ENCODE measurements around the gene STAT3. TPM values are rescaled to one million over a fixed set of nuclear protein-coding genes. Genes with fewer than 3 reads are reported as not detected.

The STAT3 gene
- total RNA-seq, 2 experiments from 2014 or later = 130 to 135 TPM

GRCh38 chr17:42315402-42316156, 72.7 kb downstream of the STAT3 start:
- Mint-ChIP-seq H3K9me3 (no peaks in the 10 kb centered on the region), H3K4me1 (peaks cover 73% of the 10 kb centered on the region), H3K4me3 (no peak overlapping the region), H3K27me3 (no peaks in the 10 kb centered on the region), H3K36me3 (ENCODE audit: low read depth) (peaks cover 63% of the 10 kb centered on the region), H3K27ac (peak overlapping the region; percentile 79)
- CTCF ChIA-PET = interaction anchor here (1.4 to 20.0 kb wide), 5 partner anchors 27 to 262 kb away, joined by 3 to 342 read pairs (median 5); partner anchors contain the start of genes PSMC3IP and STAT3
- DNase-seq = no peak
- POLR2A ChIA-PET = interaction anchor here (0.6 to 1.8 kb wide), 6 partner anchors 27 to 190 kb away, joined by 3 to 13 read pairs (median 3); partner anchors contain the start of genes GHDC and STAT3

- peaks cover 70% of the 10 kb centered on the region for H3K36me3 Mint-ChIP-seq (ENCODE audit: low read depth)
- CTCF ChIA-PET = interaction anchor here (0.6 to 20.0 kb wide), 13 partner anchors 8 to 264 kb away, joined by 3 to 342 read pairs (median 4); partner anchors contain the start of genes HCRT, NAGLU, PSMC3IP and STAT3
- H3K4me3 Mint-ChIP-seq = no peak overlapping the region
- no peaks in the 10 kb centered on the region for H3K9me3 Mint-ChIP-seq
- peak overlapping the region; percentile 49 for H3K27ac Mint-ChIP-seq
- no peaks in the 10 kb centered on the region for H3K27me3 Mint-ChIP-seq
- DNase-seq = no peak
- H3K4me1 Mint-ChIP-seq = peaks cover 66% of the 10 kb centered on the region
- POLR2A ChIA-PET = interaction anchor here (0.7 to 2.8 kb wide), 11 partner anchors 18 to 202 kb away, joined by 3 to 17 read pairs (median 3); partner anchors contain the start of gene STAT5A
Measured at GRCh38 chr17:42313773-42314566, 74.3 kb downstream of the STAT3 start.

DNA sequence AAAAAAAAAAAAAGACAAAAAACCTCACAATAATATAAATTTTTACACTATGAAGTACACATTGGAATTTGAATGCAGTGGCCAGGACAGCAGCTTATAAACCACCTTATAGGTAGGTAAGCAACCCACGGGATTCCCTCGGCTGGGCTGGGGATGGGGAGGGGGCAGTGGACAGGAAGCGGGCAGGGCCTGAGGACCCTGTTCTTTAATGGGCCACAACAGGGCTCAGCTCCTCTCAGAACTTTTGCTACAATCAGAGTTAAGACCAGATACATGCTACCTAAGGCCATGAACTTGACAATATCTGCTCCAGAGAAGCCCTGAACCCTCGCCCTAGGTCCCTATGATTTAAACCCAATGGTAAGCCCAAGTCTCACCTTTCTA, 74.9 kb downstream of the STAT3 start:
- Mint-ChIP-seq H3K4me1 (peaks cover 60% of the 10 kb centered on the region), H3K27ac (no peak overlapping the region), H3K27me3 (no peaks in the 10 kb centered on the region), H3K36me3 (ENCODE audit: low read depth) (peaks cover 69% of the 10 kb centered on the region), H3K4me3 (no peak overlapping the region), H3K9me3 (no peaks in the 10 kb centered on the region)
- POLR2A ChIA-PET = interaction anchor here (0.7 to 2.8 kb wide), 13 partner anchors 18 to 143 kb away, joined by 3 to 17 read pairs (median 4); partner anchors contain the start of genes STAT3 and STAT5A
- no peak for DNase-seq
- CTCF ChIA-PET = interaction anchor here (0.6 to 20.0 kb wide), 14 partner anchors 9 to 264 kb away, joined by 3 to 342 read pairs (median 4); partner anchors contain the start of genes HCRT, PSMC3IP and STAT3

DNA sequence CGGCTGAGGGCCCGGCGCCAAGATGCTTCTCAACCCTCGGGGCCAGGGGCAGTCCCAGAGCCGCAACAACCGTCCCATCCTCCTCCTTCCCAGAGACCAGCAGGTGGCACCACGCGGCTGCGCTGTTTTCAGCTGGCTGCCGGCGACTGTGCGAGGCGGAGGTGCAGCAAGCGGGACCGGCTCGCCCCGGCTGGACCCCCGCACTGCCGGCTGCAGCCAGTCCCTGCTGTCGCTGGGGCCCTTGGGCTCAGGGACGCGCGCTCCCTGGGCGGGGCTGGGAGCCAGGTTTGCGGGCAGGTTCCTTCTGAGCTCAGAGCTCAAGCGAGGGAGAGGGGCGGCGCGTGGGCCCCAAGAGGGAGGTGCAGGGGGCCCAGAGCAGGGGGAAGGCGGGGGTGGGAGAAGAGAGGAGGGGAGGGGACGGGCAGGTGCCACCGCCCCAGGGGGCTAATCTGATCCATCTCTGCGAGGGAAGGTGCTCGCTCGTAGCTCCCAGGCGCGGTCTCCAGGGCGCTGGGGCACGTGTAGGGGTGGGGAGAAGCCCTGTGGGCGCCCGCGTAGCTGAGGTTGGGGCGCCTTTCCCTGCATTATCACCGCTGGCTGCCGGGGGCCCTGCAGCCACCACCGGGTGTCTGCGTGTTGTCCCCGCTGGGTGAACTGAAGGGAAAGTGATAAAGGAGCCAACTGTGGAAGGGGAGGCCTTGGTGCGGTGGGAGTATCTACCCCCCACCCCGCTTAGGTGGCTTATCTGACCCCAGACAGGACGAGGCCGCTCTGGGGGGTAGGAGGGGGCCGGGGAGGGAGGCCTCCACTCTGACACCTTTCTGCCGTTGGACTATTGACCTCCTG, 75.7 kb downstream of the STAT3 start:
- no peaks in the 10 kb centered on the region for H3K27me3 Mint-ChIP-seq
- H3K4me1 Mint-ChIP-seq = peaks cover 59% of the 10 kb centered on the region
- peak; percentile 80 for DNase-seq
- ChIA-PET CTCF (interaction anchor here (0.6 to 20.0 kb wide), 26 partner anchors 9 to 349 kb away, joined by 3 to 342 read pairs (median 4); partner anchors contain the start of gene STAT3), POLR2A (interaction anchor here (0.6 to 2.8 kb wide), 23 partner anchors 10 to 223 kb away, joined by 3 to 17 read pairs (median 4); partner anchors contain the start of genes NAGLU, STAT3, STAT5A and STAT5B)
- peak overlapping the region; percentile 6 for H3K27ac Mint-ChIP-seq
- no peak overlapping the region for H3K4me3 Mint-ChIP-seq
- H3K9me3 Mint-ChIP-seq = no peaks in the 10 kb centered on the region
- peaks cover 70% of the 10 kb centered on the region for H3K36me3 Mint-ChIP-seq (ENCODE audit: low read depth)

GRCh38 chr17:42312035-42312284, 76.3 kb downstream of the STAT3 start:
- no peaks in the 10 kb centered on the region for H3K27me3 Mint-ChIP-seq
- peaks cover 57% of the 10 kb centered on the region for H3K4me1 Mint-ChIP-seq
- no peaks in the 10 kb centered on the region for H3K9me3 Mint-ChIP-seq
- no peak for DNase-seq
- ChIA-PET POLR2A (interaction anchor here (0.6 to 2.8 kb wide), 15 partner anchors 11 to 224 kb away, joined by 3 to 17 read pairs (median 4); partner anchors contain the start of genes NAGLU, STAT3, STAT5A and STAT5B), CTCF (interaction anchor here (0.8 to 20.0 kb wide), 21 partner anchors 8 to 348 kb away, joined by 3 to 342 read pairs (median 4); no protein-coding TSS in a partner anchor)
- no peak overlapping the region for H3K4me3 Mint-ChIP-seq
- peaks cover 72% of the 10 kb centered on the region for H3K36me3 Mint-ChIP-seq (ENCODE audit: low read depth)
- H3K27ac Mint-ChIP-seq = peak overlapping the region; percentile 6

DNA sequence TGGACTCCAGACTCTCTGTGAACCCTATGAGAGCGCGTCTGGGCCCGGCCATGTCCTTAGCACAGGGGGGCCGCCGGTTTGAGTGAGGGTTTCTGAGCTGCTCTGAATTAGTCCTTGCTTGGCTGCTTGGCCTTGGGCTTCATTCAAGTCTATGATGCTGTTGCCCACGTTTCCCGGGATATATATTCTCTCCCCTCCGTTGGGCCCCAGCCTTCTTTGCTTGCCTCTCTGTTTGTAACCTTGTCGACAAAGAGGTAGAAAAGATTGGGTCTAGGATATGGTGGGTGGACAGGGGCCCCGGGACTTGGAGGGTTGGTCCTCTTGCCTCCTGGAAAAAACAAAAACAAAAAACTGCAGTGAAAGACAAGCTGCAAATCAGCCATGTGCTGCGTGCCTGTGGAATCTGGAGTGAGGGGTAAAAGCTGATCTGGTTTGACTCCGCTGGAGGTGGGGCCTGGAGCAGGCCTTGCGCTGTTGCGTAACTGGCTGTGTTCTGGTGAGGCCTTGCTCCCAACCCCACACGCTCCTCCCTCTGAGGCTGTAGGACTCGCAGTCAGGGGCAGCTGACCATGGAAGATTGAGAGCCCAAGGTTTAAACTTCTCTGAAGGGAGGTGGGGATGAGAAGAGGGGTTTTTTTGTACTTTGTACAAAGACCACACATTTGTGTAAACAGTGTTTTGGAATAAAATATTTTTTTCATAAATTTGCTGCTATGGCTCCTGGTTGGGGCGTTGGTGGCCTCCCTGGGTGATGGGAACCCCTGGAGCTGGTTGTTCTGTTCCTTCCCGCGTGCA, 76.8 kb downstream of the STAT3 start:
- Mint-ChIP-seq H3K36me3 (ENCODE audit: low read depth) (peaks cover 70% of the 10 kb centered on the region), H3K27ac (no peak overlapping the region), H3K4me1 (peaks cover 53% of the 10 kb centered on the region), H3K9me3 (no peaks in the 10 kb centered on the region), H3K4me3 (no peak overlapping the region), H3K27me3 (no peaks in the 10 kb centered on the region)
- CTCF ChIA-PET = interaction anchor here (1.1 to 20.0 kb wide), 15 partner anchors 8 to 348 kb away, joined by 3 to 342 read pairs (median 5); no protein-coding TSS in a partner anchor
- POLR2A ChIA-PET = interaction anchor here (0.6 to 3.9 kb wide), 11 partner anchors 22 to 209 kb away, joined by 3 to 19 read pairs (median 4); partner anchors contain the start of genes STAT3, STAT5A and STAT5B
- DNase-seq = no peak

DNA sequence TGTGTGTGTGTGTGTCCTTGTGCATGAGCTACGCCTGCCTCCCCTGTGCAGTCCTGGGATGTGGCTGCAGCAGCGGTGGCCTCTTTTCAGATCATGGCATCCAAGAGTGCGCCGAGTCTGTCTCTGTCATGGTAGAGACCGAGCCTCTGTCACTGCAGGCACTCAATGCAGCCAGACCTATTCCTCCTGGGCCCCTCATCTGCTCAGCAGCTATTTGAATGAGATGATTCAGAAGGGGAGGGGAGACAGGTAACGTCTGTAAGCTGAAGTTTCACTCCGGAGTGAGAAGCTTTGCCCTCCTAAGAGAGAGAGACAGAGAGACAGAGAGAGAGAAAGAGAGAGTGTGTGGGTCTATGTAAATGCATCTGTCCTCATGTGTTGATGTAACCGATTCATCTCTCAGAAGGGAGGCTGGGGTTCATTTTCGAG, 77.4 kb downstream of the STAT3 start:
- Mint-ChIP-seq H3K4me3 (no peak overlapping the region), H3K36me3 (ENCODE audit: low read depth) (peaks cover 74% of the 10 kb centered on the region), H3K4me1 (peaks cover 54% of the 10 kb centered on the region), H3K27me3 (no peaks in the 10 kb centered on the region), H3K27ac (peak overlapping the region; percentile 44), H3K9me3 (no peaks in the 10 kb centered on the region)
- CTCF ChIA-PET = interaction anchor here (1.1 to 20.0 kb wide), 11 partner anchors 11 to 347 kb away, joined by 3 to 342 read pairs (median 5); no protein-coding TSS in a partner anchor
- no peak for DNase-seq
- POLR2A ChIA-PET = interaction anchor here (1.0 to 3.9 kb wide), 5 partner anchors 22 to 146 kb away, joined by 3 to 19 read pairs (median 3); partner anchors contain the start of gene STAT5A

DNA sequence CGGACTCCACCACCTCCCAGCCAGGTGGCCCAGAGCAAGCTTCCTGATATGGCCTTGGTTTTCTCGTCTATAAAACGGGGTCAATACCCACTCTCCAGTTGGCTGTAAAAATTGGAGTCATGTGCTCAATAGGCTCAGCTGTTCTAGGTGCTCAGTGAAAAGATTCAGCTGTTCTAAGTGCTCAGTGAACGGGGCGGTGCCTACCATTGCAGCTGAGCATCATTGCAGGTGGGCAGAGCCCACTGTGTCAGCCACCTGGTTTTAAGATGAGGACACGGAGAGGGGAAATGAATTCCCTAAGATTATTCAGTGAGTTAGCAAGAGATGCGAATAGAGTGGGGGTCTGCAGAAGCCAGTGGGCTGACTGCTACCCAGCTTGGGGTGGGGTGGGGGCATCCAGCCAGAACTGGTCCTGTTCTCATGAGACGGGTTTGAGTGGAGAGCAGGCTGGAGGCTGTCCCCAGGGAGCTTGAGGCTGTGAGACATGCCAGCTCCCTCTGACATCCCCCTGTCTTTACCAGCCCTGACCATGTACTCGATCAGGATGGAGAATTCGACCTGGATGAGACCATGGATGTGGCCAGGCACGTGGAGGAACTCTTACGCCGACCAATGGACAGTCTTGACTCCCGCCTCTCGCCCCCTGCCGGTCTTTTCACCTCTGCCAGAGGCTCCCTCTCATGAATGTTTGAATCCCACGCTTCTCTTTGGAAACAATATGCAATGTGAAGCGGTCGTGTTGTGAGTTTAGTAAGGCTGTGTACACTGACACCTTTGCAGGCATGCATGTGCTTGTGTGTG, 78.1 kb downstream of the STAT3 start:
- H3K27ac Mint-ChIP-seq = peak overlapping the region; percentile 44
- POLR2A ChIA-PET = interaction anchor here (0.7 to 3.9 kb wide), 8 partner anchors 8 to 147 kb away, joined by 3 to 19 read pairs (median 4); partner anchors contain the start of gene STAT5A

GRCh38 chr17:42309142-42309541, 79.1 kb downstream of the STAT3 start:
- no peak overlapping the region for H3K4me3 Mint-ChIP-seq
- H3K9me3 Mint-ChIP-seq = no peaks in the 10 kb centered on the region
- ChIA-PET CTCF (interaction anchor here (0.9 to 20.0 kb wide), 5 partner anchors 9 to 209 kb away, joined by 3 to 342 read pairs (median 4); no protein-coding TSS in a partner anchor), POLR2A (interaction anchor here (0.8 to 3.9 kb wide), 7 partner anchors 9 to 125 kb away, joined by 3 to 19 read pairs (median 4); partner anchors contain the start of gene STAT5A)
- peaks cover 70% of the 10 kb centered on the region for H3K36me3 Mint-ChIP-seq (ENCODE audit: low read depth)
- no peaks in the 10 kb centered on the region for H3K27me3 Mint-ChIP-seq
- DNase-seq = no peak
- H3K4me1 Mint-ChIP-seq = peaks cover 41% of the 10 kb centered on the region
- no peak overlapping the region for H3K27ac Mint-ChIP-seq

More for the DNA sequence above, 78.1 kb downstream of the STAT3 start:
- peaks cover 69% of the 10 kb centered on the region for H3K36me3 Mint-ChIP-seq (ENCODE audit: low read depth)
- H3K4me1 Mint-ChIP-seq = peaks cover 49% of the 10 kb centered on the region
- no peak overlapping the region for H3K4me3 Mint-ChIP-seq
- no peak for DNase-seq
- CTCF ChIA-PET = interaction anchor here (0.9 to 20.0 kb wide), 11 partner anchors 8 to 207 kb away, joined by 3 to 342 read pairs (median 5); no protein-coding TSS in a partner anchor
- H3K9me3 Mint-ChIP-seq = no peaks in the 10 kb centered on the region
- no peaks in the 10 kb centered on the region for H3K27me3 Mint-ChIP-seq

DNA sequence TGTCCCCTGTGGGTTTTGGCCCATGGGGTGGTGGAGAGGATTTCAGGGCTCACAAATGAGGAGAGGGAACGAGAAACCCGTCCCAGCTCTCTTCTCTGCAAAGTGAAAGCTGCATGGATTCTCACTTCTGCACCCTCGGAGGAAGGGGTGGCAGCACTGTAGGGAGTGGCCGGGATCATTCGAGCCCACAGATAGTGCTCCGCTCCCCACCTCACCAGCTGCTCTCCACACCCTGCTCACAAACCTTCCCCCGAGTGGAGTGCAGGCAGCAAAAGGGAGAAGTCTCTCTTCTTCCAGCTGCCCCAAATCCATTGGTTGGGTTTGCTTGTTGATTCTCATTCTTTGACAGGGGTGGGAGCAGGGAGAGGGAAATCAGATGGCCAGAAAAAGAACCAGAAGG, 79.8 kb downstream of the STAT3 start:
- H3K4me1 Mint-ChIP-seq = peaks cover 34% of the 10 kb centered on the region

More for the DNA sequence above, 79.8 kb downstream of the STAT3 start:
- Mint-ChIP-seq H3K9me3 (no peaks in the 10 kb centered on the region), H3K27me3 (no peaks in the 10 kb centered on the region), H3K36me3 (ENCODE audit: low read depth) (peaks cover 70% of the 10 kb centered on the region), H3K4me3 (no peak overlapping the region), H3K27ac (no peak overlapping the region)
- no peak for DNase-seq
- CTCF ChIA-PET = interaction anchor here (0.6 to 20.0 kb wide), 3 partner anchors 80 to 266 kb away, joined by 3 to 342 read pairs (median 4); no protein-coding TSS in a partner anchor
- POLR2A ChIA-PET = interaction anchor here (0.8 to 3.9 kb wide), 3 partner anchors 14 to 112 kb away, joined by 3 to 19 read pairs (median 5); partner anchors contain the start of gene STAT5A

All from activated CD4-positive, alpha-beta memory T cell treated with anti-CD3 and anti-CD28 coated beads, Interleukin-2, amount 10 ng/mL, durations not matched to agents 7 days and 5 days (primary cell).